ENCODE results near the gene USP48.

USP48 gene

GRCh38 chr1:21759818-21760217 lies 23.1 kb downstream of the USP48 start:
- H3K27ac ChIP-seq = no peak overlapping the region
- TF ChIP-seq, protein P1, sequence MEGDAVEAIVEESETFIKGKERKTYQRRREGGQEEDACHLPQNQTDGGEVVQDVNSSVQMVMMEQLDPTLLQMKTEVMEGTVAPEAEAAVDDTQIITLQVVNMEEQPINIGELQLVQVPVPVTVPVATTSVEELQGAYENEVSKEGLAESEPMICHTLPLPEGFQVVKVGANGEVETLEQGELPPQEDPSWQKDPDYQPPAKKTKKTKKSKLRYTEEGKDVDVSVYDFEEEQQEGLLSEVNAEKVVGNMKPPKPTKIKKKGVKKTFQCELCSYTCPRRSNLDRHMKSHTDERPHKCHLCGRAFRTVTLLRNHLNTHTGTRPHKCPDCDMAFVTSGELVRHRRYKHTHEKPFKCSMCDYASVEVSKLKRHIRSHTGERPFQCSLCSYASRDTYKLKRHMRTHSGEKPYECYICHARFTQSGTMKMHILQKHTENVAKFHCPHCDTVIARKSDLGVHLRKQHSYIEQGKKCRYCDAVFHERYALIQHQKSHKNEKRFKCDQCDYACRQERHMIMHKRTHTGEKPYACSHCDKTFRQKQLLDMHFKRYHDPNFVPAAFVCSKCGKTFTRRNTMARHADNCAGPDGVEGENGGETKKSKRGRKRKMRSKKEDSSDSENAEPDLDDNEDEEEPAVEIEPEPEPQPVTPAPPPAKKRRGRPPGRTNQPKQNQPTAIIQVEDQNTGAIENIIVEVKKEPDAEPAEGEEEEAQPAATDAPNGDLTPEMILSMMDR (conservative IDR thresholded peaks at IDR 0.05) = no peak

DNA sequence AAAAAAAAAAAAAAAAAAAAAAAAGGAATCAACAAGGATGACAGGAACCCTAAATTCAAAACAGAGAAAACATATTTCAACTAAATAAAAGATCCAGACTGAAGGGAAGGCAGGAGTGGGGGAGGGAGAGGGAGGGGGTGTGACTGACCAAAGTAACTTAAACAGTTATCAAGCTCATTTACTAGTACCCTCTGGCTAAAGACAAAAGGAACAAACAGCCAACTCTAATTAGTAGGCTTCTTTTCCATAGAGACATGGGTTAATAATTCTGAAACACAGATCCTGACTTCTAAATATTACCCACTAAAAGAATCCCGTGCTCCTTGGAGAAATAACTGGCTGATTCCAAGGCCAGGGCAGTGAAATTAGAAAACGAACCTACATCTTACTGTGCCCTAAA lies 23.8 kb downstream of the USP48 start:
- TF ChIP-seq, protein P1 (conservative IDR thresholded peaks at IDR 0.05) = no peak
- no peak overlapping the region for H3K27ac ChIP-seq

- H3K27ac ChIP-seq = no peak overlapping the region
- TF ChIP-seq, protein P1 (conservative IDR thresholded peaks at IDR 0.05) = no peak
These were observed 24.3 kb downstream of the USP48 start for GRCh38 chr1:21758614-21759013.

- no peak overlapping the region for H3K27ac ChIP-seq
- TF ChIP-seq, protein P1 (conservative IDR thresholded peaks at IDR 0.05) = no peak
These were observed 26.4 kb downstream of the USP48 start for GRCh38 chr1:21756393-21757089.

DNA sequence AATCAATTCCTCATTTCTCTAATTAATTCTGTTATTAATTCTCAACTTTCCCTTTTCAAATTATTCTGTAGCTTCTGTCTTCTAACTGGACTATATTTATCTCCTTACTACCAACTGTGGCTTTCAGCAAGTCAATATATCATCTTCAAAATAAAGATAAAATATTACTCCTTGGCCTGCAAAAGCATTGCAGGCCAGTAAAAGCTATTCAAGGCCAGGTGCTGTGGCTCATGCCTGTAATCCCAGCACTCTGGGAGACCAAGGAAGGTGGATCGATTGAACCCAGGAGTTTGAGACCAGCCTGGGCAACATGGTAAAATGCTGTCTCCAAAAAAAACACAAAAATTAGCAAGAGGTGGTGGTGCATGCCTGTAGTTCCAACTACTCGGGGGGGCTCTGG lies 27.9 kb downstream of the USP48 start:
- no peak overlapping the region for H3K27ac ChIP-seq
- TF ChIP-seq, protein P1 (conservative IDR thresholded peaks at IDR 0.05) = no peak

DNA sequence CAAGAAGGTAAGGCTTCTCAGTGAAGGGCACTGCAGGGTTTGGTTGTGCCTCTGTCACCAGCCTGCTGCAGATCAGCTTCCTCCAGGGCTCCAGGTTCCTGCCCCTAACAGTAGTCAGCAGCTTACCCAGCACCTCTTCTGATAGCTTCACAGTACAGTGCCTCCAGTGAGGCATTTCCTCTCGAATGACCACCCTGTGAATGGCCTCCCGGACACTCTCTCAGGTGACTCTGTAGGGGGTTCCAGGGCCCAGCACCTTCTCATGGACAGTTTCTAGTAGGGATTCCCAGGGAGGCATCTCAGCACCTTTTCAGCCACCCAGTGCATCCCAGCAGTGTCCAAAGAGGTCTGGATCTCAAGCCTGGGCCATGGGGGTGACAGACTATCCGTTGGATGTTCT lies 28.4 kb downstream of the USP48 start:
- TF ChIP-seq, protein P1 (conservative IDR thresholded peaks at IDR 0.05) = no peak
- H3K27ac ChIP-seq = no peak overlapping the region

DNA sequence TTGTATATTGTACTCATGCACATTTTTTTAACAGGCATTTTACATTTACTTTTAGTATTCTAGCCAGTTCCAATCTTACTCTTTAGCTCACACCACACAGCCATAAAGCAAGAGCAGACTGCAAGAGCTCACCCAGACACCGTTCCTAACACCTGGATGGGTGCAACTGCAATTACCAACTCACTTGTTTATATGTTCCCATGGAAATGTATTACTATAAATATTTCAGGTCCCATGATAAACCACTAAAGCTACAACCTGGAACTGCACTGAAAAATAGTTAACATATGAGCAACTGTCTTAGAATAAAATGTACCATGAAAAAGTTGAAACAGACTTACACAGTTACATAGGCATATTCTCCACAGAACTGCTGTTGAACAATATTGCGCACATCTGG lies 30.8 kb downstream of the USP48 start:
- no peak overlapping the region for H3K27ac ChIP-seq
- TF ChIP-seq, protein P1 (conservative IDR thresholded peaks at IDR 0.05) = no peak

Measured in VCaP (cell line).